Head of caudate nucleus (tissue), 42 donors: ENCODE data around the gene CSNK2A3.

ENCODE experiments used
- DNase-seq, 42 donors: peaks; one replicate each; pipeline versions ENCODE4 v3.0.0 to v3.0.0-alpha.2; 2020 to 2021; ENCODE audit warnings: mixed read lengths in 7 of 42
- intact Hi-C: fragments of 100-400 bp; cut with DNase I; formaldehyde crosslinking; loops from one replicate; pipeline ENCODE4 v1.15.0; 2022

Gene CSNK2A3

DNA sequence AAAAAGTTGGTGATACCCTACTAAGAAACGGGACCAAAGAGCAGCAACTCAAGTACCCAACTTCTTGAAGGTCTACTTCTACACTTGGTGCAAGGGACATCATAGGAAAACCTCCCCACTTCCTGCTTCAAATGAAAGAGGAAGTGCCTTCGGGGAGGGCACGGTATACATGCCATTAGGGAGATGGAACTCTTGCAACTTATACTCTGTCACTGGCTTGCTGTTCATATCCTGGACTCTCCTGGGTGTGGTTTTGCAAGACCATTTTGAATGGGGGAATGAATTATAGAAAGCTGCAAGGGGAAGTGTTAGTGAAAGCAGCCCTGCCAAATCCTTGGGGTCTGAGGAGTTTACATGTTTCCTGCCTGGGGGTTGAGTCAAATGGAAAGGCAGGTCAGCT lies 41.9 kb downstream of the CSNK2A3 start:
- intact Hi-C loops: no loop called here
- no peak for DNase-seq

DNA sequence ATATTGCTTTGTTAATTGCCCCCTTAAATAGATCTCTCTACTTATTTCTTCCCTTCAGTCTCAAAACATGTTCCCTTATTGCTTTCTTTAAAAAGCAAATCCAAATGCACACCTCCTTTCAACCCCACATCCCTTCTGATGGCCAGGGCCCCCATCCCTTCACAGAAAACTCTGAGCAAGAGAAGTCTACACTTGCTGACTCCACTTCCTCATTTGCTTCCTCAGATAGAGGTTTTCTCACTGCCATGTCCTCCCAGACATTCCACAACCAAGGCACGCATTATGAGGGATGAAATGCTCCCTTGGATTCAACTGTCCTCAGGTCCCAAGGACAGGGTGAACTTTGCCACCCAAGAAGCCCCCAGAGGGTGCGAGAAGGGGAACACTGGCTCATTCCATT lies 43.1 kb downstream of the CSNK2A3 start:
- intact Hi-C loops: no loop called here
- no peak for DNase-seq

- intact Hi-C loops: no loop called here
- DNase-seq: no peak
Observed at GRCh38 chr11:11308249-11308648, 44.8 kb downstream of the CSNK2A3 start.

- intact Hi-C loops: no loop called here
- no peak for DNase-seq
Observed at GRCh38 chr11:11306855-11307254, 46.2 kb downstream of the CSNK2A3 start.

DNA sequence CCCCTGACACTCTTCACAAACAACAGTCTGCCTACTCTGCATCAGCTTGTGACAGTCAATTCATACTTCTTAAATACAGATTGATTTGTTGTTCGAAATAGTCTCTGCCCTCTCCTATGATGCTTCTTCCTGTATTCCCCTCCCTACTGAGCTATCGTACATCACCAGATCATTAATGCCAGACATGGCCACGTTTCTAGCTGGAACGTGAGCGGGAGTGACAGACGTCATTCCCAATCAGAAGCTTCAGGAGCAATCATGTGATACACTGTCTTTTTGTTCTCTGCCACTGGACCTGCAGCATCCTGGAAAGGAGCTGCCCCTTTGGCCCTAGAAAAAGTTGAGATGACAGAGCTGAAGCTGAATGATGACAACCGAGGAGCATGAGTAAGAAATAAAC lies 48.5 kb downstream of the CSNK2A3 start:
- DNase-seq: no peak
- intact Hi-C loops: no loop called here

GRCh38 chr11:11302565-11302964 lies 50.5 kb downstream of the CSNK2A3 start:
- intact Hi-C loops: no loop called here
- DNase-seq: no peak
